HG03039 (cell line): ENCODE measurements around the gene MPG.

Experiments used
- ATAC-seq: cut with Tn5 transposase; IDR thresholded peaks from one replicate; pipeline ENCODE4 v1.9.1; 2021; ENCODE audit warnings: mild to moderate bottlenecking, moderate library complexity; ENCODE audit not compliant: unreplicated experiment

The MPG gene

GRCh38 chr16:83060-83603 lies 5.1 kb downstream of the MPG start:
- ATAC-seq: no peak

DNA sequence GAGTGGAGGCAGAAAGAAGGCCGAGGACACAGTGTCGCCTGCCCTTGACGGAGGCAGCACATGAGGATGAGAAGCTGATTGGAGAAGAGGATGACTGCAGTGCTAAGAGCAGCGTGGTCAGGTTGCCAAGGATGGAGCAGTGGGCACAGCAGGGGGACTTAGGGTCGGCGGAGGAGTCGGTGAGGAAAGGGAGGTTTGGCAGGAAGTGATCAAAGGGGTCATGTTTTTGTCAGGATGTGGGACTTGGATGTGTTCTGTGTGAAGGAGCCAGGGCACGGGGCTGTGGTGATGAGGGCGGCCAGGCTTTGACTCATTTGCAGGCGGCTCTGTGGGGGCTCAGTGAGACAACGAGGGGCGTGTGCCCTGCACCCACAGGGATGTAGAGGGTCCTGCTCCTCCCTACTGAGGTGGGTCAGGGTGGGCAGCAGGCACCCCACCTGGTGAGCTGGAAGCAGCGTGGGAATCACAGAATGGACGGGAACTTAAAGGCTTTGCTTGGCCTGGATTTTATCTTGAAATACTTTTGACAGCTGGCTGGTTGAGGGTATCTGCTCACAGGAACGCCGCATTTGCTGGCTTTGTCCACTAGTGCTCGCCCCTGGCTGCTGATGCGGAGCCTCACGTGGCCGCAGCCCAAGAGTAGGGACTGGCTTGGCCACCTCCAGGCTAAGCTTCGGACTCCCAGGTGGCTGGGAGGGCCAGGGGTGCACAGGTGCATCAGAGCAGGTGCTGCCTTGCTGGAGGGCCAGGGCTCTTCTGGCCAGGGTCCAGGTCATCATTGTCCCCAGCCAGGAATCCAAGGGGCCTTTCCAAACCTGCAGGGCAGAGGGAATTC lies 6.0 kb downstream of the MPG start:
- ATAC-seq: no peak

GRCh38 chr16:84718-85406 lies 6.8 kb downstream of the MPG start:
- ATAC-seq: no peak

DNA sequence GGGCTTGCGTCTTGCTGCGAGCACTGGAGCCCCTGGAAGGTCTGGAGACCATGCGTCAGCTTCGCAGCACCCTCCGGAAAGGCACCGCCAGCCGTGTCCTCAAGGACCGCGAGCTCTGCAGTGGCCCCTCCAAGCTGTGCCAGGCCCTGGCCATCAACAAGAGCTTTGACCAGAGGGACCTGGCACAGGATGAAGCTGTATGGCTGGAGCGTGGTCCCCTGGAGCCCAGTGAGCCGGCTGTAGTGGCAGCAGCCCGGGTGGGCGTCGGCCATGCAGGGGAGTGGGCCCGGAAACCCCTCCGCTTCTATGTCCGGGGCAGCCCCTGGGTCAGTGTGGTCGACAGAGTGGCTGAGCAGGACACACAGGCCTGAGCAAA lies 7.4 kb downstream of the MPG start:
- ATAC-seq: no peak

DNA sequence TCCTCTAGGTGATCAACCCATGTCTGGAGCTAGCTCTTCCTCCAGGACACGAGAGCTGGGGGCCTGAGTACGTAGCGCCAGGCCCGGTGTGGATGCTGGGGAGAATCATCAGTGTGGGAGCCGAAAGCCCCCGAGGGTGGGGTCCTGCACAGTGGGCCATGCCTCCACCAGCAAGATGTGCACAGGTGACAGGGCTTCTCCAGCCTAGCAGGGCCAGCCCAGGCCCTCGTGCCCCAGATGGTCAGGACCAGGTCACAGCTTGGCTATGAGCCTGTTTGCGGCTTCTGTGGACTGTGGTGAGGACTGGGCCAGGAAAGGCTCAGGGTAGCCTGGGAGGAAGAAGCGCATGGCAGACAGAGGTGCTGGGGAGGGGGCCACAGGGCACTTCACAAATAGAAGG lies 7.8 kb downstream of the MPG start:
- ATAC-seq: no peak

- ATAC-seq: no peak
Observed at GRCh38 chr16:86483-86952, 8.5 kb downstream of the MPG start.

DNA sequence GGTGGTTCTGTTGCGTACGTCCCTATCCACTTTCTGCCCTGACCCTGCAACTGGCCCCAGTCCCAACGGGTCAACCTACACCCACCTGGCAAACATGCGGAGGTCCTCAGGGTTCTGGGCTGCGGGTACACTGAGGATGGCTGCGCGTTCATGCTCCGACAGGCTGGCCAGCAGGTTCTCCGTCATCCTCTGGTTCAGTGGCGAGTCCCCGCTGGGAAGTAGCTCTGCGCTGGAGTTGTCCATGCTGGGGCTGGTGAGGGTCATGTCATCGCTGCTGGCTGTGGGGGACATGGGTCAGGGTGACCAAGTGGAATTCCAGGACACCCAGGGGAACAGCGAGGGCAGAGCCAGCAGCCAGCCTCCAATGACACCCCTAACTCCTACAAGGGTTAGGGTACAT lies 10.6 kb downstream of the MPG start:
- ATAC-seq: no peak

GRCh38 chr16:89391-90302 lies 11.6 kb downstream of the MPG start:
- ATAC-seq: no peak

- ATAC-seq: no peak
Observed at GRCh38 chr16:91484-91883, 13.5 kb downstream of the MPG start.

DNA sequence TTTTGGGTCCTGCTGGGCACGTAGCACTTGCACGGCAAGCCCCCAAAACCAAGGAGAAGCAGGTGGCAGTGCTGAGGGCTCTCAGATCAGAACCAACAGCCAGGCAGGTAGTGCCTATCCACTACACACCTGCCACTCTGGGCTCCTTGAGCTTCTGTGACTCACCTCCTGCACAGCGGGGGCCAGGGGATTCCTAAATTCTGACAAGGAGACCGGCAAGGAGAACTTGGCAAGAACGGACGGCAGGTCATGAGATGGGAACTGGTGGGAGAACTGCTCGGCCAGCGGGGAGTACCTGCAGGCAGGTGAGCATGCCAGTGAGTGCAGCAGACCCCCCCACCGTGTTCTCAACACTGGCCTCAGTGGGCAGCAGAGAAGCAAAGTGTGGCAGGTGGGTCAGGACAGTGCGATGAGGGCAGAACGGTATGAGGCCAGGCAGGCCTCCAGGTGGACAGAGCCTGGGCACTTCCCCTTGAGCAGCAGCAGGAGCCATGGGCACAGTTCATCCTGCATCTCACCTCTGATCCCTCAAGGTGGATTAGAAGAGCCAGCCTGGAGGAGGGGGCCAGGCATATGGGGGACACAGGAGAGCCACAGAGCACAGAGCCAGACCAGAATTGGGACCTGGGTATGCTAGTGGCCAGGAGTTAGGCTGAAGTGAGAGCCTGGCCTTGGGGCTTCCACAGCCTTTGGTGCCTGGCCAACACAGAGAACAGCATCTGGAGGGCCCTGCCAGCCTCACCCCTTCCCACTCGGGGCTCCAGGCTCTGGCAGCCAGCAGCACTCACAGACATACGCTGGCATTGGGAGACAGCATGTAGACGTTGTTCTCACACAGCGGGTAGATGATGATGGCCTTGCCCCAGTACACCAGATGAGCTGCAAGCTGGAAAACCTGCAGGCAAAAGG lies 14.7 kb downstream of the MPG start:
- no peak for ATAC-seq

- no peak for ATAC-seq
Observed at GRCh38 chr16:94918-95265, 16.9 kb downstream of the MPG start.

DNA sequence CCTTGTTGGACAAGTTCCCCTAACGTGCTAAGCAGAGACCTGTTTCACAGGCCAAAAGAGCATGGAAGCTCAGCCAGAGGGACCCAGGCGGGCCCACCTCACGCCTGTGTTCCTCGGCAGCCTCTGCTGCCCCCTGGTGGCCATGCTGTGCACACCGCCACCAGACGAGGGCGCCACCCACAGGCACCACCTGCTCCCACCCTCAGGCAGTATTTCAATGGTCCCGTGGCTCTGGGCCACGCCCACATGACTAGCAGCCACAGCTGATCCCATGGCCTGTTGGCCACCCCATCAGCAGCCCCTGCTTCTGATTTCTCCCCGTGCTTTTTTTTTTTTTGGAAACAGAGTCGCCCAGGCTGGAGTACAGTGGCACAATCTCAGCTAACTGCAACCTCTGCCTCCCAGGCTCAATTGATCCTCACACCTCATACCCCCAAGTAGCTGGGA lies 18.9 kb downstream of the MPG start:
- ATAC-seq: peak; percentile 49

DNA sequence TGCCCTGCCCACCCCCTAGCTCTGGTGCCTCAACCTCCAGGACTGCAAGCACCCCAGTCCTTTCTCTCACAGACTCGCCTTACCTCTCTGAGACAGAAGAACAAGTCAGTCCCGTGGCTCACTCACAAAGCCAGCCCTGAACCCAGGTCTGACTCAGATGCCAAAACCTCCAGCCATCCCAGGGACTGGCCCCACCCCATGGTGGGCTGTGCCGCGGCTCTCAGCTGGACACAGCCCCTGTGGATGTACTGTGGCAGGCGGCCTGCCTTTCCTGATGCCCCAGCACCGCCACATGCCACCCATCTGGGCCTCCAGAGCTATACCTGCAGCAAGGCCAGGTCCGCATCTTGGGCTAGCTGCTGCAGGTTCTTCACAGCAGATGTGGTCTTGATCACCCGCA lies 19.8 kb downstream of the MPG start:
- ATAC-seq: no peak

DNA sequence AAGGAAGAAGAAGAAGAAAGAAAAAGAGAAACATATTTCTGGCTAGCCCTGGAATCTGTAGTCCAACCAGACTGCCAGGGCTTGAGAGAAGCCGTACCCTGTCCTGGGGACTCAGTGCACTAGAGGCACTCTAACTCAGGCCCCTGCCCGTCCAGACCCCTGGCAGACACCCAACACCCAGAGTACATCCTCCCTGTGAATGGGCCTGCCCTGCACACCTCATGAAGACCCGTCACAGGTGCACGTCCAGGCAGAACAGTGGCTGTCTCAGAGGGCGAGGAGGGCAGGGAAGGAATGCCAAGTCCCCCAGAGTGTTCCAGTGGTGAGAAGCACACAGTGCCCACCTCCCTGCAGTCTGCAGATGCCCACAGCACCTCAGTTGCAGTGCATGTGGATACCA lies 23.0 kb downstream of the MPG start:
- no peak for ATAC-seq

GRCh38 chr16:101586-101985 lies 23.6 kb downstream of the MPG start:
- ATAC-seq: no peak

DNA sequence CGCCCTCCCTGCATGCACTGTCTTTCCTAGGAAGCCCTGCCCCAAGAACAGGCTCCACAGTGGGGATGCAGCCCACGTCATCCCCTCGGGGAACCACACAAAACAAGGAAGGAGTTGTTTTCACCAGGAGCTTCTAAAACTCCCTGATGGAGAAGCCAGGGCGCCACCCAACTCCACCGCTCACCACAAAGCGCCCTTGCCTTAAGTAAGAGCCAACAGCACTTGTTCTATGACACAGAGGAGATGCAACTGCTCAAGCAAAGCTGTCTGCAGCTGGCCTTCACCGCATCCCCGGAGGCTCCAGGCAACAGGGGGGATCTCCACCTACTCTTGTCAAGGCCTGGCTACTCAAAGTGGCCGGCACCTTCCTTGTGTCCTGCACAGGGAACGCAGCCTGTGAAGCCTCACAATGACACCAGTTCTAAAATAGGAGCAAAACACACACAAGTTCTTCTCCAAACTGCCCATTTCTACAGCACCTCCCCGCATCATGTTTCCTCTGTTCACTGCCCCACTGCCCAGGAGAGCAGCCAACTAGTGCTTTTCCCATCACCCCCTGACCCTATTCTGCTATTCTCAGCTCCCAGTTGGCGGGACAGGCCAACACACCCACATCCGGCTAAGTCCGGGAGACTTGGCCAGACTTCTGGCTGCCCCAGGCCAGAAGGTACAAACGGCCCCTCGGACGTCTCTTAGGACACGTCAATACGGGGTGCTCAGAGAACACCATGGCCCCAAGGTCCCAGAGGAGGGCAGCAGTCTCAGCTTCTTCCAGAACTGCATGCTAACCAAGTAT lies 24.2 kb downstream of the MPG start:
- ATAC-seq: no peak

DNA sequence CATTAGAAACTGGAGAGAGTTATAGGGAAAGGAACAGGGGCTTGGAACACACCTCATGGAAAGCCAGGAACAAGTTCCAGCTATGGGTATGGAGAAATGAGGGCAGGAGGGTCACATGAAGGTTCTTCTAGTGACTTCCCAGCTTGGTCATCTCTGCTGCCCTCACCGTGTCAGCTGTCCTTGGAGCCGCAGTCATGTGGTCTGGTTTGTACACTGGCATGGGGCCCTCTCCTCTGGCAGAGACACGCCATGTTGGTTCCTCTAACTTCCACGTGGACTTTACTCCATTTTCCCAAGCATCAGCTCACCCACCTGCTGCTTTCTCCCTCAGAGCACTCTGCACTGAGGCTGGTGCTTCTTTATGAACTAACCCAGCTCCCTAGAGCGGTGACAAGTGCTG lies 26.3 kb downstream of the MPG start:
- no peak for ATAC-seq

- no peak for ATAC-seq
Observed at GRCh38 chr16:104928-105327, 26.9 kb downstream of the MPG start.

GRCh38 chr16:105521-105920 lies 27.5 kb downstream of the MPG start:
- no peak for ATAC-seq
